HEK293 (cell line): Measurements from ENCODE around the gene NHLRC2.

Experiments
- CTCF ChIA-PET: fragments of 350-600 bp; formaldehyde crosslinking; extraction: SDS; loops from one replicate; lab custom pipeline; 2021; ENCODE audit warnings: antibody characterized with exemption; lab: Yijun Ruan, JAX
- POLR2A ChIA-PET: fragments of 300-600 bp; formaldehyde crosslinking; extraction: SDS; loops from one replicate; lab custom pipeline; 2020; ENCODE audit warnings: antibody characterized with exemption, inconsistent platforms; lab: Yijun Ruan, JAX
- H3K27ac ChIP-seq: fragments of 200-500 bp; sonication (Bioruptor generic); 2 replicates; pipeline ENCODE4 v1.5.1; 2014; ENCODE audit warnings: low read depth, low read length, control low read depth, inconsistent platforms; ENCODE audit errors: extremely low read depth
- H3K36me3 ChIP-seq, 2 experiments: fragments of 200-500 bp in 1 of 2; sonication (Bioruptor generic) in 1 of 2; 1 replicate in 1 of 2; 2 replicates in 1 of 2; pipeline ENCODE4 v1.5.1; 2014 to 2017; ENCODE audit warnings: inconsistent platforms in 2 of 2, low read length in 2 of 2; ENCODE audit not compliant: control insufficient read depth in 2 of 2, insufficient read depth in 1 of 2
- H3K4me1 ChIP-seq: fragments of 200-500 bp; sonication (Bioruptor generic); 2 replicates; pipeline ENCODE4 v1.5.1; 2014; ENCODE audit warnings: mild to moderate bottlenecking, low read length, inconsistent platforms; ENCODE audit not compliant: control insufficient read depth, insufficient read depth
- H3K4me3 ChIP-seq: 2 replicates; pipeline ENCODE4 v1.5.1; 2011; ENCODE audit warnings: low read depth, mild to moderate bottlenecking, control low read depth, low read length, moderate library complexity
- H3K9me3 ChIP-seq: fragments of 200-500 bp; sonication (Bioruptor generic); 2 replicates; pipeline ENCODE4 v1.5.1; 2014; ENCODE audit warnings: low read depth, low read length, inconsistent platforms; ENCODE audit not compliant: control insufficient read depth, insufficient read depth
- HIC1 ChIP-seq: fragments of 450-650 bp; formaldehyde crosslinking; IDR thresholded peaks from 2 replicates; pipeline ENCODE4 v1.5.1; 2016; ENCODE audit warnings: missing biosample characterization, missing genetic modification characterization
- KLF7 ChIP-seq: fragments of 450-650 bp; formaldehyde crosslinking; IDR thresholded peaks from 2 replicates; pipeline ENCODE4 v1.5.1; 2016; ENCODE audit warnings: missing biosample characterization, missing genetic modification characterization, borderline replicate concordance
- KLF9 ChIP-seq: fragments of 450-650 bp; formaldehyde crosslinking; IDR thresholded peaks from 2 replicates; pipeline ENCODE4 v1.5.1; 2016; ENCODE audit warnings: missing biosample characterization, missing genetic modification characterization, low read depth
- TRIM28 ChIP-seq: IDR thresholded peaks from 2 replicates; pipeline ENCODE4 v1.6.1; 2011; ENCODE audit warnings: low read length, control low read depth, borderline replicate concordance
- WT1 ChIP-seq: fragments of 450-650 bp; formaldehyde crosslinking; IDR thresholded peaks from 2 replicates; pipeline ENCODE4 v1.5.1; 2016; ENCODE audit warnings: missing biosample characterization, missing genetic modification characterization
- ZBTB44 ChIP-seq: fragments of 450-650 bp; IDR thresholded peaks from 2 replicates; pipeline ENCODE4 v1.5.1; 2018; ENCODE audit warnings: missing biosample characterization, mild to moderate bottlenecking, missing genetic modification characterization
- ZNF112 ChIP-seq: fragments of 450-650 bp; formaldehyde crosslinking; IDR thresholded peaks from 2 replicates; pipeline ENCODE4 v1.5.0; 2017; ENCODE audit warnings: missing biosample characterization, missing genetic modification characterization
- ZNF132 ChIP-seq: fragments of 450-650 bp; formaldehyde crosslinking; IDR thresholded peaks from 2 replicates; pipeline ENCODE4 v1.5.1; 2017; ENCODE audit warnings: missing biosample characterization, missing genetic modification characterization, borderline replicate concordance
- ZNF148 ChIP-seq: fragments of 450-650 bp; formaldehyde crosslinking; IDR thresholded peaks from 2 replicates; pipeline ENCODE4 v1.5.0; 2017; ENCODE audit warnings: missing biosample characterization, missing genetic modification characterization, borderline replicate concordance
- ZNF16 ChIP-seq: fragments of 450-650 bp; formaldehyde crosslinking; IDR thresholded peaks from 2 replicates; pipeline ENCODE4 v1.5.1; 2016; ENCODE audit warnings: low read depth, missing biosample characterization, missing genetic modification characterization
- ZNF184 ChIP-seq: fragments of 450-650 bp; IDR thresholded peaks from 2 replicates; pipeline ENCODE4 v1.5.1; 2018; ENCODE audit warnings: missing biosample characterization, mild to moderate bottlenecking, missing genetic modification characterization
- ZNF214 ChIP-seq: fragments of 450-650 bp; formaldehyde crosslinking; IDR thresholded peaks from 2 replicates; pipeline ENCODE4 v1.5.1; 2017; ENCODE audit warnings: missing biosample characterization, mild to moderate bottlenecking, missing genetic modification characterization, borderline replicate concordance
- ZNF24 ChIP-seq: fragments of 450-650 bp; formaldehyde crosslinking; IDR thresholded peaks from 2 replicates; pipeline ENCODE4 v1.5.1; 2016; ENCODE audit warnings: missing biosample characterization, missing genetic modification characterization
- ZNF302 ChIP-seq: fragments of 450-650 bp; formaldehyde crosslinking; IDR thresholded peaks from 2 replicates; pipeline ENCODE4 v1.5.1; 2016; ENCODE audit warnings: missing biosample characterization, missing genetic modification characterization, low read depth
- ZNF404 ChIP-seq: fragments of 450-650 bp; formaldehyde crosslinking; IDR thresholded peaks from 2 replicates; pipeline ENCODE4 v1.5.1; 2017; ENCODE audit warnings: missing biosample characterization, missing genetic modification characterization
- ZNF473 ChIP-seq: fragments of 450-650 bp; formaldehyde crosslinking; IDR thresholded peaks from 2 replicates; pipeline ENCODE4 v1.5.1; 2017; ENCODE audit warnings: missing biosample characterization, missing genetic modification characterization
- ZNF48 ChIP-seq: fragments of 450-650 bp; formaldehyde crosslinking; IDR thresholded peaks from 2 replicates; pipeline ENCODE4 v1.5.1; 2016; ENCODE audit warnings: missing biosample characterization, missing genetic modification characterization
- ZNF510 ChIP-seq: fragments of 450-650 bp; formaldehyde crosslinking; IDR thresholded peaks from 2 replicates; pipeline ENCODE4 v1.5.1; 2018; ENCODE audit warnings: mild to moderate bottlenecking, missing genetic modification characterization, missing biosample characterization; ENCODE audit not compliant: insufficient replicate concordance
- ZNF513 ChIP-seq: fragments of 450-650 bp; IDR thresholded peaks from 2 replicates; pipeline ENCODE4 v1.5.1; 2018; ENCODE audit warnings: missing biosample characterization, missing genetic modification characterization
- ZNF518A ChIP-seq: fragments of 450-650 bp; formaldehyde crosslinking; conservative IDR thresholded peaks from 2 replicates; pipeline ENCODE4 v1.5.1; 2016; ENCODE audit warnings: low read depth, missing biosample characterization, missing genetic modification characterization
- ZNF624 ChIP-seq: fragments of 450-650 bp; formaldehyde crosslinking; IDR thresholded peaks from 2 replicates; pipeline ENCODE4 v1.5.1; 2017; ENCODE audit warnings: missing biosample characterization, missing genetic modification characterization
- ZNF629 ChIP-seq: fragments of 450-650 bp; formaldehyde crosslinking; IDR thresholded peaks from 2 replicates; pipeline ENCODE4 v1.5.1; 2017; ENCODE audit warnings: missing biosample characterization, missing genetic modification characterization
- ZNF704 ChIP-seq: fragments of 450-650 bp; formaldehyde crosslinking; IDR thresholded peaks from 2 replicates; pipeline ENCODE4 v1.5.1; 2016; ENCODE audit warnings: missing biosample characterization, missing genetic modification characterization

The NHLRC2 gene

GRCh38 chr10:113958631-113959382 lies 104.3 kb downstream of the NHLRC2 start (continued):
- no peak for TF ChIP-seq ZNF704 (tag by site-specific recombination)
- TF ChIP-seq WT1 = no peak
- TF ChIP-seq HIC1 = peak; percentile 18; the same call in 1 of the 2 replicates
- no peak for TF ChIP-seq ZNF404
- TF ChIP-seq ZNF16 (tag by site-specific recombination) = no peak
- TF ChIP-seq ZNF148 (tag by site-specific recombination) = no peak
- TF ChIP-seq ZNF112 (tag by site-specific recombination) = no peak
- TF ChIP-seq KLF7 (tag by site-specific recombination) = no peak
- no peak for TF ChIP-seq ZNF48 (tag by site-specific recombination)
- peak; percentile 46; the same call in 1 of the 2 replicates for TF ChIP-seq ZNF629 (tag by site-specific recombination)
- TF ChIP-seq ZNF624 (tag by site-specific recombination) = no peak
- no peak for TF ChIP-seq ZNF513
- TF ChIP-seq KLF9 (tag by site-specific recombination) = no peak
- no peak for TF ChIP-seq ZBTB44 (tag by site-specific recombination)

GRCh38 chr10:113959383-113959760 lies 104.9 kb downstream of the NHLRC2 start:
- no peak overlapping the region for H3K4me3 ChIP-seq
- no peaks in the 10 kb centered on the region for H3K4me1 ChIP-seq
- ChIA-PET POLR2A (no interaction called here), CTCF (interaction anchor here (1.1 kb wide), 2 partner anchors 21 to 41 kb away, joined by 4 to 5 read pairs; no protein-coding TSS in a partner anchor)
- no peak overlapping the region for H3K27ac ChIP-seq
- no peaks in the 10 kb centered on the region for H3K9me3 ChIP-seq
- no peaks in the 10 kb centered on the region for H3K36me3 ChIP-seq
- TF ChIP-seq ZNF518A (no peak), TRIM28 (no peak), ZNF510 (tag by site-specific recombination) (no peak), ZNF302 (tag by site-specific recombination) (no peak), ZNF214 (no peak), ZNF473 (no peak), ZNF132 (tag by site-specific recombination) (no peak), ZNF24 (no peak), ZNF184 (tag by site-specific recombination) (no peak)
